SK-N-SH (cell line): ENCODE data around the gene NFKBIE.

Source experiments
- CHD2 ChIP-seq: fragments of 150-350 bp; IDR thresholded peaks from 2 replicates; pipeline ENCODE4 v1.6.1; 2018; ENCODE audit warnings: low read length; ENCODE audit not compliant: partially characterized antibody
- MXI1 ChIP-seq: IDR thresholded peaks from 2 replicates; pipeline ENCODE4 v1.6.1; 2012; ENCODE audit warnings: mild to moderate bottlenecking, low read depth, low read length, improper control_type of control experiment
- POLR2AphosphoS5 ChIP-seq: IDR thresholded peaks from 2 replicates; pipeline ENCODE4 v1.6.1; 2012; ENCODE audit warnings: low read depth, low read length
- TF ChIP-seq, protein P1 (sequence below): fragments of 200-600 bp; sonication (generic); IDR thresholded peaks from 2 replicates; pipeline ENCODE4 v1.6.1; 2017; ENCODE audit warnings: antibody characterized with exemption, mild to moderate bottlenecking, moderate library complexity

- TF ChIP-seq, protein P1, sequence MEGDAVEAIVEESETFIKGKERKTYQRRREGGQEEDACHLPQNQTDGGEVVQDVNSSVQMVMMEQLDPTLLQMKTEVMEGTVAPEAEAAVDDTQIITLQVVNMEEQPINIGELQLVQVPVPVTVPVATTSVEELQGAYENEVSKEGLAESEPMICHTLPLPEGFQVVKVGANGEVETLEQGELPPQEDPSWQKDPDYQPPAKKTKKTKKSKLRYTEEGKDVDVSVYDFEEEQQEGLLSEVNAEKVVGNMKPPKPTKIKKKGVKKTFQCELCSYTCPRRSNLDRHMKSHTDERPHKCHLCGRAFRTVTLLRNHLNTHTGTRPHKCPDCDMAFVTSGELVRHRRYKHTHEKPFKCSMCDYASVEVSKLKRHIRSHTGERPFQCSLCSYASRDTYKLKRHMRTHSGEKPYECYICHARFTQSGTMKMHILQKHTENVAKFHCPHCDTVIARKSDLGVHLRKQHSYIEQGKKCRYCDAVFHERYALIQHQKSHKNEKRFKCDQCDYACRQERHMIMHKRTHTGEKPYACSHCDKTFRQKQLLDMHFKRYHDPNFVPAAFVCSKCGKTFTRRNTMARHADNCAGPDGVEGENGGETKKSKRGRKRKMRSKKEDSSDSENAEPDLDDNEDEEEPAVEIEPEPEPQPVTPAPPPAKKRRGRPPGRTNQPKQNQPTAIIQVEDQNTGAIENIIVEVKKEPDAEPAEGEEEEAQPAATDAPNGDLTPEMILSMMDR: peak; percentile 53
- TF ChIP-seq POLR2AphosphoS5 (peak; percentile 81), MXI1 (no peak; the same call in 1 of the 2 replicates), CHD2 (peak; percentile 29)
These were observed at the start of gene NFKBIE for GRCh38 chr6:44265007-44265721.
